Smooth muscle cell (in vitro differentiated cells): ENCODE results near the gene NRXN3. TPM values are rescaled to one million over a fixed set of nuclear protein-coding genes. Genes with fewer than 3 reads are reported as not detected.

Experiments used
- DNase-seq: peaks from one replicate; lab custom pipeline; 2025; ENCODE audit not compliant: unreplicated experiment; lab: John Stamatoyannopoulos, UW
- H2AFZ ChIP-seq: fragments of 200-600 bp; sonication (generic); 2 replicates; pipeline ENCODE4 v1.6.0; 2016; ENCODE audit warnings: antibody characterized with exemption, low read depth, mild to moderate bottlenecking
- H3F3A ChIP-seq: fragments of 200-600 bp; sonication (generic); 2 replicates; pipeline ENCODE4 v1.6.0; 2017; ENCODE audit warnings: antibody characterized with exemption, low read depth
- H3K27ac ChIP-seq: fragments of 200-600 bp; sonication (generic); 2 replicates; pipeline ENCODE4 v1.5.1; 2016; ENCODE audit warnings: low read depth, mild to moderate bottlenecking
- H3K27me3 ChIP-seq: fragments of 200-600 bp; sonication (generic); 2 replicates; pipeline ENCODE4 v1.6.1; 2016; ENCODE audit warnings: low read depth, mild to moderate bottlenecking
- H3K36me3 ChIP-seq: fragments of 200-600 bp; sonication (generic); 2 replicates; pipeline ENCODE4 v1.5.1; 2016; ENCODE audit warnings: low read depth
- H3K4me1 ChIP-seq: fragments of 200-600 bp; sonication (generic); 2 replicates; pipeline ENCODE4 v1.5.1; 2016; ENCODE audit warnings: low read depth
- H3K4me2 ChIP-seq: fragments of 200-600 bp; sonication (generic); 2 replicates; pipeline ENCODE4 v1.6.0; 2016; ENCODE audit warnings: mild to moderate bottlenecking
- H3K4me3 ChIP-seq: fragments of 200-600 bp; sonication (generic); 2 replicates; pipeline ENCODE4 v1.5.1; 2016; ENCODE audit warnings: mild to moderate bottlenecking
- H3K79me2 ChIP-seq: fragments of 200-600 bp; sonication (generic); 2 replicates; pipeline ENCODE4 v1.6.0; 2016; ENCODE audit warnings: low read depth, mild to moderate bottlenecking
- H3K9ac ChIP-seq: fragments of 200-600 bp; sonication (generic); 2 replicates; pipeline ENCODE4 v1.6.0; 2016; ENCODE audit warnings: low read depth
- H3K9me3 ChIP-seq: fragments of 200-600 bp; sonication (generic); replicated peaks from 2 replicates; pipeline ENCODE4 v1.5.1; 2016; ENCODE audit warnings: low read depth
- H4K20me1 ChIP-seq: fragments of 200-600 bp; sonication (generic); 2 replicates; pipeline ENCODE4 v1.6.0; 2016; ENCODE audit warnings: low read depth
- WGBS: methylation state at CpG from one replicate; pipeline ENCODE4 v1.1.7; 2016; ENCODE audit warnings: low lambda C conversion rate; 5-methylcytosine and 5-hydroxymethylcytosine counted together
- polyA plus RNA-seq: library from polyadenylated mRNA; unstranded; fragments of >200 nt; fragmentation: Nextera tagmentation; extraction: Ambion mirVana; gene quantifications from 2 replicates; pipeline ENCODE4 v1.2.1, GENCODE V29; 2016
- total RNA-seq: library from RNA; depleted of rRNA; stranded (reverse); fragments of >200 nt; gene quantifications from 2 replicates; pipeline ENCODE4 v1.2.3, GENCODE V29; 2014
- TF ChIP-seq, protein P1 (sequence below): fragments of 200-600 bp; sonication (generic); IDR thresholded peaks from 2 replicates; pipeline ENCODE4 v1.5.1; 2017; ENCODE audit warnings: borderline replicate concordance, mild to moderate bottlenecking, antibody characterized with exemption; ENCODE audit not compliant: insufficient read depth, poor library complexity, severe bottlenecking

The NRXN3 gene
- total and polyA plus RNA-seq, 2 experiments from 2014 or later: 1.2 to 7.0 TPM

DNA sequence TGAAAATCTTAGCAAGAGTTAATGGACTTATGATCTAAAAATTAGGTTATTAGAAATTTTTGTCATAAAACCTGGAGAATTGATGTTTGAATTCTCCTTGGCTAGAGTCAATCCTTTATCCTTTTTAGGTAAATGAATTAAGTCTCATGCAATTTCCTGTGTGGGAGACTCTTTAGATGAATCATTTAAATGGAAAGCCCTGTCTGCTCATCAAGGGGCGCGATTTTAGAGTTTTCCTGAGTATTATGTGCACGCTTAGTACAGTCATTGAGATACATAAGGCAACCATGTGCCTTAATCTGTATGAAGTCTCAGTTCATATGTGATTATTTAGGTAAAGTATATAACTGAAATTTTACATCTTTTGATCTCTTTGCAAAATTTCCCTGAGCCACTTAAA lies 974.7 kb downstream of the NRXN3 start:
- Histone ChIP-seq H3K27me3 (peaks cover 11% of the 10 kb centered on the region), H3K36me3 (no peaks in the 10 kb centered on the region), H3K9me3 (no peaks in the 10 kb centered on the region), H3K9ac (no peak overlapping the region), H3K4me3 (no peak overlapping the region), H3K4me2 (no peak overlapping the region), H3K79me2 (no peaks in the 10 kb centered on the region), H2AFZ (no peak overlapping the region), H4K20me1 (no peaks in the 10 kb centered on the region), H3F3A (no peaks in the 10 kb centered on the region), H3K4me1 (no peaks in the 10 kb centered on the region), H3K27ac (no peak overlapping the region)
- 84% methylated on average over 3 of the region's 3 CpGs for WGBS
- DNase-seq: no peak
- TF ChIP-seq, protein P1, sequence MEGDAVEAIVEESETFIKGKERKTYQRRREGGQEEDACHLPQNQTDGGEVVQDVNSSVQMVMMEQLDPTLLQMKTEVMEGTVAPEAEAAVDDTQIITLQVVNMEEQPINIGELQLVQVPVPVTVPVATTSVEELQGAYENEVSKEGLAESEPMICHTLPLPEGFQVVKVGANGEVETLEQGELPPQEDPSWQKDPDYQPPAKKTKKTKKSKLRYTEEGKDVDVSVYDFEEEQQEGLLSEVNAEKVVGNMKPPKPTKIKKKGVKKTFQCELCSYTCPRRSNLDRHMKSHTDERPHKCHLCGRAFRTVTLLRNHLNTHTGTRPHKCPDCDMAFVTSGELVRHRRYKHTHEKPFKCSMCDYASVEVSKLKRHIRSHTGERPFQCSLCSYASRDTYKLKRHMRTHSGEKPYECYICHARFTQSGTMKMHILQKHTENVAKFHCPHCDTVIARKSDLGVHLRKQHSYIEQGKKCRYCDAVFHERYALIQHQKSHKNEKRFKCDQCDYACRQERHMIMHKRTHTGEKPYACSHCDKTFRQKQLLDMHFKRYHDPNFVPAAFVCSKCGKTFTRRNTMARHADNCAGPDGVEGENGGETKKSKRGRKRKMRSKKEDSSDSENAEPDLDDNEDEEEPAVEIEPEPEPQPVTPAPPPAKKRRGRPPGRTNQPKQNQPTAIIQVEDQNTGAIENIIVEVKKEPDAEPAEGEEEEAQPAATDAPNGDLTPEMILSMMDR: no peak

GRCh38 chr14:79150226-79150625 lies 980.1 kb downstream of the NRXN3 start:
- no peaks in the 10 kb centered on the region for H3K36me3 ChIP-seq
- peaks cover 3% of the 10 kb centered on the region for H3K27me3 ChIP-seq
- WGBS: 92% methylated on average over 1 of the region's 1 CpG

DNA sequence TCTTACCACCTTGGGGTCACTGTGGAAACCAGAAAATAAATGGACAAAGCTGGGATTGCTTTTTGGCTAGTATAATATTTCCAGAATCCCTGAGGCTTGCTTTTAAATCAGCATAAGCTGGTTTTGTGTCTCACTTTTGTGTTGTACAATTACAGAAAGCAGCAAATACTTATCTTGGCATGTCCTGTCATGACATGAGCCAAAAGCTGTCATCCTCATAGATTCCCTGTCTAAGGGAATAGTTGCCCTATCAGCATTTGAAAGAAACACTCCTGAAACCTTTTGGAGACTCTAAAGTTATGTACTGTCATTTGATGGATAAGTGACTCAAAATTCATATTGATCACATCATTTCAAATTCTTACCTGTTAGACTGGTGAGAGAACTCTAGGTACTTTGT lies 987.2 kb downstream of the NRXN3 start:
- H3K4me3 ChIP-seq: no peak overlapping the region
- peaks cover 6% of the 10 kb centered on the region for H3K27me3 ChIP-seq
- H3K36me3 ChIP-seq: no peaks in the 10 kb centered on the region
- TF ChIP-seq, protein P1: no peak
- no peaks in the 10 kb centered on the region for H4K20me1 ChIP-seq
- no peaks in the 10 kb centered on the region for H3K4me1 ChIP-seq
- no peaks in the 10 kb centered on the region for H3K79me2 ChIP-seq
- no peaks in the 10 kb centered on the region for H3K9me3 ChIP-seq
- no peak overlapping the region for H3K27ac ChIP-seq
- no peaks in the 10 kb centered on the region for H3F3A ChIP-seq
- H3K9ac ChIP-seq: no peak overlapping the region
- H3K4me2 ChIP-seq: no peak overlapping the region
- DNase-seq: no peak
- H2AFZ ChIP-seq: no peak overlapping the region

More at GRCh38 chr14:79150226-79150625, 980.1 kb downstream of the NRXN3 start:
- no peaks in the 10 kb centered on the region for H4K20me1 ChIP-seq
- no peaks in the 10 kb centered on the region for H3K4me1 ChIP-seq
- TF ChIP-seq, protein P1: no peak
- H3K79me2 ChIP-seq: no peaks in the 10 kb centered on the region
- no peak overlapping the region for H3K4me3 ChIP-seq
- no peak for DNase-seq
- no peak overlapping the region for H3K27ac ChIP-seq
- H3K9ac ChIP-seq: no peak overlapping the region
- H2AFZ ChIP-seq: no peak overlapping the region
- H3F3A ChIP-seq: no peaks in the 10 kb centered on the region
- no peak overlapping the region for H3K4me2 ChIP-seq
- H3K9me3 ChIP-seq: no peaks in the 10 kb centered on the region

DNA sequence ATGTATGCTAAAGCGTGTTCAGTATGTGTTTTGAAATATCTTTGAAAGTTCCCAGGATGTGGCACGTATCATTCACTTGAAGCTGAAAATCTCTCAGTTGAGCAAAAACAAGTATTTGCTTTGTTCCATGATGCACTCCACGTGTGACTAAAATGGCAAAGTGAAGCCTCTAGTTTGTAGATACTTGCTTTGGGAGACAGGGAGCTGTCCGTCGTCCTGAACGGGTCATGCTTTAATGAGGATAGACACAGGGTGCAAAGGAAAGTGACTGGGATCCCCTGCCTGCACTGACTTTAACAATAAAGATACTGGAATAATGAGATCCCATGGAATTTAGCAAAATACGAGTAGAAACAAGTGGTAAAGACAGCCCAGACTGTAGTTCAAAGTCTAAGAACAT lies 991.4 kb downstream of the NRXN3 start:
- Histone ChIP-seq H3K9me3 (no peaks in the 10 kb centered on the region), H3K27ac (no peak overlapping the region), H3K79me2 (no peaks in the 10 kb centered on the region), H4K20me1 (no peaks in the 10 kb centered on the region), H3K36me3 (no peaks in the 10 kb centered on the region), H3K4me3 (no peak overlapping the region), H3K4me1 (no peaks in the 10 kb centered on the region), H3K4me2 (no peak overlapping the region), H2AFZ (no peak overlapping the region), H3K27me3 (peaks cover 6% of the 10 kb centered on the region), H3K9ac (no peak overlapping the region), H3F3A (no peaks in the 10 kb centered on the region)
- 38% methylated on average over 7 of the region's 7 CpGs for WGBS
- TF ChIP-seq, protein P1: no peak
- DNase-seq: no peak
